Psoas muscle (tissue), 8 donors: ENCODE measurements around the gene STK39. TPM values are rescaled to one million over a fixed set of nuclear protein-coding genes. Genes with fewer than 3 reads are reported as not detected.

Experiments used
- ATAC-seq, 4 donors: fragments of 200-7000 bp; cut with Tn5 transposase; one replicate each; pipeline ENCODE4 v1.9.1; 2020; ENCODE audit warnings: moderate library complexity in 3 of 4, mild to moderate bottlenecking in 2 of 4
- DNase-seq, 2 donors: peaks; one replicate each; pipeline ENCODE4 v3.0.0-alpha.2; 2020
- H3K27ac ChIP-seq: fragments of 200-600 bp; one replicate; pipeline ENCODE4 v1.8.0; 2022
- H3K27me3 ChIP-seq, 3 donors: fragments of 200-600 bp in 1 of 3; one replicate each; pipeline versions ENCODE4 v1.6.1 to v1.8.0; 2013 to 2022; ENCODE audit warnings: low read length in 2 of 3, mild to moderate bottlenecking in 2 of 3, moderate library complexity in 1 of 3; ENCODE audit not compliant: insufficient read depth in 3 of 3
- H3K36me3 ChIP-seq, 2 donors: fragments of 200-600 bp in 1 of 2; one replicate each; pipeline versions ENCODE4 v1.6.1 to v1.8.0; 2013 to 2022; ENCODE audit warnings: low read depth in 1 of 2, mild to moderate bottlenecking in 1 of 2, moderate library complexity in 1 of 2; ENCODE audit not compliant: insufficient read depth in 1 of 2
- H3K4me1 ChIP-seq: fragments of 200-600 bp; one replicate; pipeline ENCODE4 v1.8.0; 2022
- H3K4me3 ChIP-seq: fragments of 200-600 bp; one replicate; pipeline ENCODE4 v1.8.0; 2022; ENCODE audit warnings: mild to moderate bottlenecking
- H3K9me3 ChIP-seq: fragments of 200-600 bp; one replicate; pipeline ENCODE4 v1.8.0; 2022
- CTCF ChIP-seq: fragments of 200-600 bp; IDR thresholded peaks from one replicate; pipeline ENCODE4 v1.8.0; 2022; ENCODE audit warnings: antibody characterized with exemption
- WGBS, 3 donors: extraction: QIAGEN DNeasy Blood & Tissue Kit; methylation state at CpG; one replicate each; pipeline versions ENCODE4 v1.1.6 to v1.1.7; 2013; 5-methylcytosine and 5-hydroxymethylcytosine counted together
- intact Hi-C, 2 donors: fragments of 100-400 bp; cut with DNase I; formaldehyde crosslinking; loops; one replicate each; pipeline versions ENCODE4 v1.11.0 to v1.14.2; 2022
- polyA plus RNA-seq, 3 donors: library from polyadenylated mRNA; stranded (reverse); fragments of 200-250 nt; gene quantifications; one replicate each; pipeline ENCODE4 v1.2.3, GENCODE V29; 2013
- total RNA-seq, 4 donors: library from RNA; stranded (reverse); fragmentation: NEBNext Ultra II Directional in 2 of 4; extraction: Animal tissue kit (Norgen Biotek cat#: 25700) in 2 of 4; gene quantifications; one replicate each; pipeline versions ENCODE4 v1.2.1 to v1.2.4, GENCODE V29; 2021 to 2023
- donor health status: healthy with polysubstance abuse.
- donor health status: DM: no; HTN: no; CAD: no; lungs with moderate emphysema.
- donor health status: Bipolar disorder and iron deficiency.
- donor health status: healthy.
- donor health status: DM: yes; HTN: yes; CAD: no.
- donor health status: DM: no; HTN: no; CAD: no.
- donor health status: DM: no; HTN: no; CAD: no.
- donor health status: DM: yes; HTN: yes; CAD: no.

STK39 gene
- total and polyA plus RNA-seq, 7 donors, result 2.3 to 10.0 (median 4.9) TPM

- intact Hi-C loops, result no loop called here
Observed at GRCh38 chr2:168203762-168204693, 43.4 kb downstream of the STK39 start.

GRCh38 chr2:168201584-168202116 lies 45.7 kb downstream of the STK39 start:
- no peak overlapping the region for H3K27ac ChIP-seq
- no peaks in the 10 kb centered on the region for H3K9me3 ChIP-seq
- peaks cover 0 to 1% (median 0%) of the 10 kb centered on the region in 3 donors for H3K27me3 ChIP-seq
- DNase-seq, result no peak
- ATAC-seq, result no peak
- no peaks in the 10 kb centered on the region for H3K4me1 ChIP-seq
- WGBS, 3 donors, result 77 to 82% (median 80%) methylated on average over 5 of the region's 5 CpGs
- no peaks in the 10 kb centered on the region for H3K36me3 ChIP-seq
- no peak overlapping the region for H3K4me3 ChIP-seq
- TF ChIP-seq CTCF, result no peak
- intact Hi-C loops, result no loop called here

More at GRCh38 chr2:168203762-168204693, 43.4 kb downstream of the STK39 start:
- no peak overlapping the region for H3K4me3 ChIP-seq
- WGBS, 3 donors, result 86 to 89% (median 88%) methylated on average over 15 of the region's 15 CpGs
- ATAC-seq, result no peak
- no peaks in the 10 kb centered on the region for H3K4me1 ChIP-seq
- DNase-seq, result no peak
- H3K27ac ChIP-seq, result no peak overlapping the region
- TF ChIP-seq CTCF, result no peak
- no peaks in the 10 kb centered on the region for H3K36me3 ChIP-seq
- H3K9me3 ChIP-seq, result no peaks in the 10 kb centered on the region
- no peaks in the 10 kb centered on the region for H3K27me3 ChIP-seq

GRCh38 chr2:168200930-168201583 lies 46.3 kb downstream of the STK39 start:
- H3K4me1 ChIP-seq, result no peaks in the 10 kb centered on the region
- ATAC-seq, result no peak
- intact Hi-C loops, result no loop called here

More at GRCh38 chr2:168200930-168201583, 46.3 kb downstream of the STK39 start:
- H3K9me3 ChIP-seq, result no peaks in the 10 kb centered on the region
- TF ChIP-seq CTCF, result no peak
- DNase-seq, result no peak
- no peak overlapping the region for H3K27ac ChIP-seq
- WGBS, 3 donors, result 72 to 81% (median 73%) methylated on average over 6 of the region's 6 CpGs
- H3K27me3 ChIP-seq, result peaks cover 0 to 1% (median 0%) of the 10 kb centered on the region in 3 donors
- no peak overlapping the region for H3K4me3 ChIP-seq
- no peaks in the 10 kb centered on the region for H3K36me3 ChIP-seq
